A549 (cell line): Measurements from ENCODE around the gene PTPRN2.

Experiments used
- CBX2 ChIP-seq: fragments of 200-600 bp; sonication (generic); IDR thresholded peaks from 2 replicates; pipeline ENCODE4 v1.6.1; 2016; ENCODE audit warnings: low read depth, mild to moderate bottlenecking, borderline replicate concordance
- CBX8 ChIP-seq: fragments of 200-600 bp; sonication (generic); IDR thresholded peaks from 2 replicates; pipeline ENCODE4 v1.6.1; 2016
- CTCF ChIP-seq: fragments of >200 bp; sonication (Bioruptor Twin); formaldehyde crosslinking; IDR thresholded peaks from 3 replicates; pipeline ENCODE4 v1.5.1; 2016
- FOSL2 ChIP-seq, 2 experiments: fragments of 450-650 bp in 1 of 2; fragments of >200 bp in 1 of 2; sonication (Bioruptor Twin) in 1 of 2; formaldehyde crosslinking; IDR thresholded peaks; 2 replicates each; pipeline versions ENCODE4 v1.5.0 to v1.6.1; 2016 to 2020; ENCODE audit warnings: mild to moderate bottlenecking in 1 of 2, moderate library complexity in 1 of 2
- KDM5A ChIP-seq: fragments of 200-600 bp; sonication (generic); IDR thresholded peaks from 2 replicates; pipeline ENCODE4 v1.6.1; 2016; ENCODE audit warnings: antibody characterized with exemption, mild to moderate bottlenecking
- MYC ChIP-seq: IDR thresholded peaks from 2 replicates; pipeline ENCODE4 v1.6.1; 2012; ENCODE audit warnings: mild to moderate bottlenecking, inconsistent platforms, low read length, improper control_type of control experiment, borderline replicate concordance
- POLR2A ChIP-seq: IDR thresholded peaks from 2 replicates; pipeline ENCODE4 v1.6.1; 2012; ENCODE audit warnings: mild to moderate bottlenecking, low read length
- POLR2AphosphoS2 ChIP-seq: conservative IDR thresholded peaks from 2 replicates; pipeline ENCODE4 v1.6.1; 2012; ENCODE audit warnings: low read length, improper control_type of control experiment, inconsistent platforms
- RAD21 ChIP-seq, 2 experiments: fragments of >200 bp in 1 of 2; sonication (Bioruptor Twin) in 1 of 2; formaldehyde crosslinking in 1 of 2; IDR thresholded peaks in 1 of 2; conservative IDR thresholded peaks in 1 of 2; 2 replicates in 1 of 2; 3 replicates in 1 of 2; pipeline ENCODE4 v1.6.1; 2012 to 2018; ENCODE audit warnings: inconsistent platforms in 1 of 2
- RFX5 ChIP-seq: fragments of 450-650 bp; IDR thresholded peaks from 2 replicates; pipeline ENCODE4 v1.7.1; 2014; ENCODE audit warnings: antibody characterized with exemption, mild to moderate bottlenecking, moderate library complexity
- USF2 ChIP-seq: fragments of 450-650 bp; IDR thresholded peaks from 2 replicates; pipeline ENCODE4 v1.6.1; 2014; ENCODE audit warnings: antibody characterized with exemption
- ZC3H11A ChIP-seq: fragments of 450-650 bp; IDR thresholded peaks from 2 replicates; pipeline ENCODE4 v1.6.1; 2014; ENCODE audit warnings: antibody characterized with exemption, mild to moderate bottlenecking

GRCh38 chr7:158133515-158134271 lies 453.9 kb downstream of the PTPRN2 start:
- TF ChIP-seq CTCF (no peak), RFX5 (no peak), CBX8 (no peak), MYC (no peak), POLR2AphosphoS2 (no peak), USF2 (no peak), RAD21 (conservative IDR thresholded peaks at IDR 0.05 in 1 of 2, IDR thresholded peaks at IDR 0.05 in 1 of 2) (no peak), ZC3H11A (no peak), POLR2A (no peak), CBX2 (no peak), FOSL2 (IDR thresholded peaks at IDR 0.05) (no peak), FOSL2 (CRISPR knock-in tag; IDR thresholded peaks at IDR 0.05) (no peak), KDM5A (no peak)
